NT2/D1 (cell line): ENCODE results near the gene ANO1.

Experiments used
- SUZ12 ChIP-seq: IDR thresholded peaks from 2 replicates; pipeline ENCODE4 v1.6.1; 2011; ENCODE audit not compliant: insufficient read length, insufficient read depth; ENCODE audit errors: extremely low read depth
- YY1 ChIP-seq: IDR thresholded peaks from 2 replicates; pipeline ENCODE4 v1.6.1; 2011; ENCODE audit not compliant: insufficient read length, insufficient read depth

GRCh38 chr11:70191495-70192140 lies 113.5 kb downstream of the ANO1 start:
- TF ChIP-seq SUZ12 = no peak
- TF ChIP-seq YY1 = no peak
